T-helper 17 cell (primary cell): Measurements from ENCODE around the gene NBEAL1. TPM values are rescaled to one million over a fixed set of nuclear protein-coding genes. Genes with fewer than 3 reads are reported as not detected.
"Not testable (repeated sequence)": the region's sequence is repeated elsewhere in the genome, so short reads cannot be mapped to it uniquely, and the experiment has no call there.

ENCODE experiments used
- ATAC-seq: fragments of 150-1000 bp; cut with Tn5 transposase; 2 replicates; pipeline ENCODE4 v1.10.0; 2021; ENCODE audit warnings: mild to moderate bottlenecking, moderate library complexity
- DNase-seq, 3 donors: peaks; one replicate each; pipeline versions ENCODE4 v3.0.0 to v3.0.0-alpha.2; 2020 to 2021
- H3K9me3 ChIP-seq: one replicate; pipeline ENCODE4 v1.7.0; 2013; ENCODE audit warnings: low read length, mild to moderate bottlenecking; ENCODE audit not compliant: control insufficient read depth, poor library complexity, severe bottlenecking
- H3K27ac Mint-ChIP-seq: one replicate; pipeline ENCODE4 v1.8.0; 2022; ENCODE audit warnings: mild to moderate bottlenecking, moderate library complexity, mixed read lengths
- H3K27me3 Mint-ChIP-seq: one replicate; pipeline ENCODE4 v1.8.0; 2022; ENCODE audit warnings: mixed read lengths
- H3K36me3 Mint-ChIP-seq: one replicate; pipeline ENCODE4 v1.8.0; 2022; ENCODE audit warnings: low read depth, mixed read lengths
- H3K4me1 Mint-ChIP-seq: one replicate; pipeline ENCODE4 v1.8.0; 2022; ENCODE audit warnings: mild to moderate bottlenecking, mixed read lengths
- H3K4me3 Mint-ChIP-seq: one replicate; pipeline ENCODE4 v1.8.0; 2022; ENCODE audit warnings: mild to moderate bottlenecking, moderate library complexity, mixed read lengths
- total RNA-seq, 4 donors: library from RNA in 2 of 4; stranded (reverse) in 2 of 4; gene quantifications; one replicate each; pipeline ENCODE4 v1.2.3 and lab custom pipeline; 2022 to 2026

NBEAL1 gene
- total RNA-seq, 2 donors from 2014 or later, result 7.7 to 11.5 TPM

DNA sequence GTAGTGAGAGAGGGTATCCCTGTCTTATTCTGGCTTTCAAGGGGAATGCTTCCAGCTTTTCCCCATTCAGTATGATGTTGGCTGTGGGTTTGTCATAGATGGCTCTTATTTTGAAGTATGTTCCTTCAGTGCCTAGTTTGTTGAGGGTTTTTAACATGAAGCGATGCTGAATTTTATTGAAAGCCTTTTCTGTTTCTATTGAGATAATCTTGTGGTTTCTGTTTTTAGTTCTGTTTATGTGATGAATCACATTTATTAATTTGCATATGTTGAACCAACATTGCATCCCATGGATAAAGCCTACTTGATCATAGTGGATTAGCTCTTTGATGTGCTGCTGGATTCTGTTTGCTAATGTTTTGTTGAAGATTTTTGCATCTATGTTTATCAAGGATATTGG lies 87.7 kb downstream of the NBEAL1 start:
- not testable (repeated sequence) for H3K9me3 ChIP-seq, H3K27me3 Mint-ChIP-seq, H3K27ac Mint-ChIP-seq, H3K4me3 Mint-ChIP-seq, DNase-seq, ATAC-seq, H3K4me1 Mint-ChIP-seq, H3K36me3 Mint-ChIP-seq

DNA sequence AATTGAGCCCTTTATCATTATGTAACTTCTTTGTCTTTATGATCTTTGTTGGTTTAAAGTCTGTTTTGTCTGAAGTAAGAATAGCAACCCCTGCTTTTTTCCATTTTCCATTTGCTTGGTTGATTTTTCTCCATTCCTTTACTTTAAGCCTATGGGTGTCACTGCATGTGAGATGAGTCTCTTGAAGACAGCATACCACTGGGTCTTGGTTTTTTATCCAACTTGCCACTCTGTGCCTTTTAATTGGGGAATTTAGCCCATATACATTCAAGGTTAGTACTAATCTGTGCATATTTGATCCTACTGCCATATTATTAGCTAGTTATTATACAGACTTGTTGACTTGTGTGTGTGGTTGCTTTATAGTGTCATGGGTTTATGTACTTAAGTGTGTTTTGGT lies 89.6 kb downstream of the NBEAL1 start:
- H3K4me3 Mint-ChIP-seq, result no peak overlapping the region
- no peaks in the 10 kb centered on the region for H3K4me1 Mint-ChIP-seq
- DNase-seq (no peak), ATAC-seq (no peak)
- H3K9me3 ChIP-seq, result peaks cover 4% of the 10 kb centered on the region
- no peaks in the 10 kb centered on the region for H3K27me3 Mint-ChIP-seq
- no peak overlapping the region for H3K27ac Mint-ChIP-seq
- peaks cover 7% of the 10 kb centered on the region for H3K36me3 Mint-ChIP-seq

- no peak for DNase-seq
- Mint-ChIP-seq H3K36me3 (peaks cover 7% of the 10 kb centered on the region), H3K27me3 (no peaks in the 10 kb centered on the region)
These were observed 91.3 kb downstream of the NBEAL1 start for GRCh38 chr2:203105996-203106395.

GRCh38 chr2:203110496-203110895 lies 95.8 kb downstream of the NBEAL1 start:
- H3K27ac Mint-ChIP-seq, H3K27me3 Mint-ChIP-seq, H3K9me3 ChIP-seq, ATAC-seq, H3K4me3 Mint-ChIP-seq, H3K36me3 Mint-ChIP-seq, H3K4me1 Mint-ChIP-seq, DNase-seq: not testable (repeated sequence)

More at GRCh38 chr2:203105996-203106395, 91.3 kb downstream of the NBEAL1 start:
- ATAC-seq, result no peak
- H3K4me1 Mint-ChIP-seq, result no peaks in the 10 kb centered on the region
- H3K4me3 Mint-ChIP-seq, result no peak overlapping the region
- H3K9me3 ChIP-seq, result peaks cover 4% of the 10 kb centered on the region
- H3K27ac Mint-ChIP-seq, result no peak overlapping the region

DNA sequence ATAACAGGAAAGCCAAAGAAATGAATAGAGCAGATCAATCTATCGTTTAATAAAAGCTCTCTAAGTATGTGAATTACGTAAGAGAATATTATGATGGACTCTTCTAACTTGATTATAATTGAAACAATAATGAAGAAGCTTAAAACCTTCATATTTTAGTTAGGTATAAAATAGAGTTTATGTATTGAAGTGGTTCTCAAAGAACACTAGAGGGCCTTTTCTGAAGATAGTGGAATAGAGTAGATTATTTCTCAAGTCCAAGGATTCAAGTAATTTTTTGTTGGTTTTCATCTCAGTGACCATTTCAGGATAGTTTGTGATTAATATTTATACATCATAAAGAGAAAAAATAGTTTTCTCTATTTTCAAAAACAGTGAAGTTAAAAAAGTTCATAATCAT lies 97.7 kb downstream of the NBEAL1 start:
- Mint-ChIP-seq H3K27me3 (no peaks in the 10 kb centered on the region), H3K4me3 (no peak overlapping the region), H3K27ac (no peak overlapping the region), H3K36me3 (peaks cover 3% of the 10 kb centered on the region), H3K4me1 (no peaks in the 10 kb centered on the region)
- no peak for ATAC-seq
- no peaks in the 10 kb centered on the region for H3K9me3 ChIP-seq
- DNase-seq, result no peak

DNA sequence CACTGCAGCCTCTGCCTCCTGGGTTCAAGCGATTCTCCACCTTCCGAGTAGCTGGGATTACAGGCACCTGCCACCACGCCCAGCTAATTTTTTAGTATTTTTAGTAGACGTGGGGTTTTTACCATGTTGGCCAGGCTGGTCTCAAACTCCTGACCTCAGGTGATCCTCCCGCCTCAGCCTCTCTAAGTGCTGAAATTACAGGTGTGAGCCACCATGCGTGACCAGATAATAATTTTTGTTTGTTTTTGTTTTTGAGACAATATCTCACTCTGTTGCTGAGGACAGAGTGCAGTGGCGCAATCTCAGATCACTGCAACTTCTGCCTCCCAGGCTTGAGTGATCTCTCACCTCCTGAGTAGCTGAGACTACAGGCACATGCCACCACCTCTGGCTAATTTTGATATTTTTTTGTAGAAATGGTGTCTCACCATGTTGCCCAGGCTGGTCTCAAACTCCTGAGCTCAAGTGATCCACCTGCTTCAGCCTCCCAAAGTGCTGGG lies 100.6 kb downstream of the NBEAL1 start:
- not testable (repeated sequence) for H3K27ac Mint-ChIP-seq, H3K36me3 Mint-ChIP-seq, ATAC-seq, H3K4me1 Mint-ChIP-seq, H3K9me3 ChIP-seq, H3K4me3 Mint-ChIP-seq, DNase-seq, H3K27me3 Mint-ChIP-seq

- Mint-ChIP-seq H3K27ac (no peak overlapping the region), H3K4me1 (no peaks in the 10 kb centered on the region), H3K27me3 (no peaks in the 10 kb centered on the region), H3K36me3 (no peaks in the 10 kb centered on the region), H3K4me3 (no peak overlapping the region)
- H3K9me3 ChIP-seq, result no peaks in the 10 kb centered on the region
- no peak for DNase-seq
- ATAC-seq, result no peak
These were observed 107.8 kb downstream of the NBEAL1 start for GRCh38 chr2:203122317-203122986.

GRCh38 chr2:203126996-203127395 lies 112.3 kb downstream of the NBEAL1 start:
- H3K4me3 Mint-ChIP-seq, result no peak overlapping the region
- H3K9me3 ChIP-seq, result no peaks in the 10 kb centered on the region
- DNase-seq, result no peak
- no peaks in the 10 kb centered on the region for H3K27me3 Mint-ChIP-seq
- H3K27ac Mint-ChIP-seq, result no peak overlapping the region
- H3K36me3 Mint-ChIP-seq, result peaks cover 2% of the 10 kb centered on the region
- ATAC-seq, result no peak
- no peaks in the 10 kb centered on the region for H3K4me1 Mint-ChIP-seq

DNA sequence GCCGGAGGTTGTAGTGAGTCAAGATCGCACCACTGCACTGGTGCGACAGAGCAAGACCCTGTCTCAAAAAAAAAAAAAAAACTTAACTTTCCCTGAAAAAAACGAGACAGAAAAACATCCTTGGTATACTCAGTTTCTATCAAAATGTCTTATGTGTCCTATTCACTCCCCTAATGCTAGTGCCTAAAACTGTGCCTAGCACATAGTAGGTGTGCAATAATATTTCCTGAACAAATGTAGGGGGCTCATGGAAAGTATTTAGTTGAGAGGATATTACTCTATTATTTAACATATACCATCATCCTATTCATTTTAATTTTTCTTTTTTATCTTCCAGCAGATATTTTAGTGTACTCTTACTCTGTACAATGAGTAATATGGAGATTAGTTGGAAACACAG lies 120.4 kb downstream of the NBEAL1 start:
- Mint-ChIP-seq H3K4me1 (no peaks in the 10 kb centered on the region), H3K36me3 (no peaks in the 10 kb centered on the region), H3K4me3 (no peak overlapping the region), H3K27ac (no peak overlapping the region), H3K27me3 (no peaks in the 10 kb centered on the region)
- no peaks in the 10 kb centered on the region for H3K9me3 ChIP-seq
- ATAC-seq, result no peak
- no peak for DNase-seq

DNA sequence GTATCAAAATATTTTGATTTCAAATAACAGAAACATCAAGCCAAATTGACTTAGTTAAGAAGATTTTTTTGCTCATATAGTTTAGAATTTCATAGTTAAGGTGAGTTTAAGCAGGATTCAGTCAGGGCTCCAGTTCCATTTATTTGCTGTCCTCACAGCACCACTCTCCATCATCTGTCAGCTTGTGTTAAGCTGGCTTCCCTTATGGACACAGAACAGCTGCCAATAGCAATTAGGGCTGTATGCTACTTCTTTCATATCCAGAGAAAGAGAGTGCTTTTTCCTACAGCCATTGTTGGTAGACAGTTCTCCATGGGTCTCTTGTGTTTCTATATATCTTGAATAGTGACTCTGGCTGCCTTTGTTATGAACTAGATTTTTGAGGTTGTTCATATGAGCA lies 128.7 kb downstream of the NBEAL1 start:
- H3K27ac Mint-ChIP-seq, result no peak overlapping the region
- no peaks in the 10 kb centered on the region for H3K27me3 Mint-ChIP-seq
- no peak for ATAC-seq

GRCh38 chr2:203149194-203149593 lies 134.5 kb downstream of the NBEAL1 start:
- ATAC-seq, result no peak
- H3K9me3 ChIP-seq, result no peaks in the 10 kb centered on the region
- Mint-ChIP-seq H3K27me3 (no peaks in the 10 kb centered on the region), H3K27ac (no peak overlapping the region), H3K4me1 (no peaks in the 10 kb centered on the region), H3K36me3 (peaks cover 3% of the 10 kb centered on the region), H3K4me3 (no peak overlapping the region)
- no peak for DNase-seq

More for the DNA sequence above, 128.7 kb downstream of the NBEAL1 start:
- no peaks in the 10 kb centered on the region for H3K4me1 Mint-ChIP-seq
- no peak overlapping the region for H3K4me3 Mint-ChIP-seq
- no peak for DNase-seq
- no peaks in the 10 kb centered on the region for H3K9me3 ChIP-seq
- H3K36me3 Mint-ChIP-seq, result no peaks in the 10 kb centered on the region

GRCh38 chr2:203155406-203155805 lies 140.7 kb downstream of the NBEAL1 start:
- Mint-ChIP-seq H3K27ac (peak overlapping the region; percentile 82), H3K27me3 (no peaks in the 10 kb centered on the region), H3K4me1 (peaks cover 11% of the 10 kb centered on the region), H3K4me3 (no peak overlapping the region), H3K36me3 (peaks cover 2% of the 10 kb centered on the region)
- peak; percentile 21 for ATAC-seq
- no peaks in the 10 kb centered on the region for H3K9me3 ChIP-seq
- DNase-seq, result no peak

- not testable (repeated sequence) for H3K36me3 Mint-ChIP-seq, H3K9me3 ChIP-seq, ATAC-seq, DNase-seq, H3K27ac Mint-ChIP-seq, H3K4me1 Mint-ChIP-seq, H3K27me3 Mint-ChIP-seq, H3K4me3 Mint-ChIP-seq
These were observed 148.0 kb downstream of the NBEAL1 start for GRCh38 chr2:203162722-203163121.

DNA sequence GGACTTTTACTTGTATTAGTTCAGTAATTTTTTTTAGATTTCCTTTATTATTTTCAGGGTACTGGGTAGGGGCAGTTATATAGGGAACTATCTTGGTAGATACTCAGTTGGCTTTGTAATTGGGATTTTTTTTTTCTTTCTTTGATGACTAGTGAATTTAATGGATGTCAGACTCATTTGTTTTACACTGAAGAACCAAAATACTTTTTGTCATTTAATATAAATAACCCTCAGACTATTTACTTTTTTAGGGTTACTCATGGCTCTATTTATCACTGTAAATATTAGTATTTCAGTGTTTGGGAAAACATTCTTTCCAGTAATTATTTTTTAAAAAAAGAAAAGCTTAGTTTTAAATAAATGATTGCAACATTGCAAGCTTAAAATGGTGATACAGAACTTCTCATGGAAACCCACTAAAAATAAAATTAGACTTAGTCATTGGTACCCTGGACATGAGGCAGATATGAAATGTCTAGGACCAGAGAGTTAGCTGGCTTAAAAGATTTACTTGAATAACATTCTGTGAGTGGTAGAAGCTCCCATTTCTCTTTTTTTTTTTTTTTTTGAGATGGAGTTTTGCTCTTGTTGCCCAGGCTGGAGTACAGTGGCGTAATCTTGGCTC lies 149.7 kb downstream of the NBEAL1 start:
- Mint-ChIP-seq H3K27me3 (no peaks in the 10 kb centered on the region), H3K4me3 (no peak overlapping the region), H3K36me3 (peaks cover 8% of the 10 kb centered on the region), H3K4me1 (no peaks in the 10 kb centered on the region), H3K27ac (no peak overlapping the region)
- H3K9me3 ChIP-seq, result no peaks in the 10 kb centered on the region
- DNase-seq, result no peak
- no peak for ATAC-seq
